ENCODE results near the gene CCDC27. TPM values are rescaled to one million over a fixed set of nuclear protein-coding genes. Genes with fewer than 3 reads are reported as not detected.

CCDC27 gene
- total RNA-seq, 1 experiment from 2014 or later = not detected

- Histone ChIP-seq H3K36me3 (ENCODE audit: control insufficient read depth, insufficient read depth, low read length) (no peaks in the 10 kb centered on the region; the same call in 1 of the 2 replicates), H3K4me1 (ENCODE audit: control insufficient read depth, insufficient read depth, low read length) (no peaks in the 10 kb centered on the region), H3K27me3 (ENCODE audit: control insufficient read depth, insufficient read depth, low read length) (no peaks in the 10 kb centered on the region), H3K27ac (ENCODE audit: low read length) (no peak overlapping the region), H3K9me3 (ENCODE audit: control insufficient read depth, insufficient read depth, low read depth, low read length) (no peaks in the 10 kb centered on the region), H3K4me3 (ENCODE audit: low read depth in 2 of 2, low read length in 2 of 2) (no peak overlapping the region)
- in situ Hi-C loops (cut with HindIII; ENCODE audit: low pct_unique_long_range_greater_than_20kb, low sequenced_read_pairs) = no loop called here
- DNase-seq (ENCODE audit: low read depth, low spot score) (no peak), ATAC-seq (no peak)
- intact Hi-C loops (cut with micrococcal nuclease; ENCODE audit: unreplicated experiment) = no loop called here
- ChIA-PET CTCF (no interaction called here), POLR2A (no interaction called here)
- BruUV-seq (replicated peaks) = TSS peak; percentile 79
- TF ChIP-seq REST (IDR thresholded peaks at IDR 0.05; ENCODE audit: insufficient read depth in 1 of 2, low read depth in 2 of 2, low read length in 1 of 2) (no peak), TCF7L2 (IDR thresholded peaks at IDR 0.05; ENCODE audit: low read depth, low read length) (no peak), CTCF (IDR thresholded peaks at IDR 0.05) (no peak)
Measured at GRCh38 chr1:3738943-3739342, 13.3 kb upstream of the CCDC27 start.

DNA sequence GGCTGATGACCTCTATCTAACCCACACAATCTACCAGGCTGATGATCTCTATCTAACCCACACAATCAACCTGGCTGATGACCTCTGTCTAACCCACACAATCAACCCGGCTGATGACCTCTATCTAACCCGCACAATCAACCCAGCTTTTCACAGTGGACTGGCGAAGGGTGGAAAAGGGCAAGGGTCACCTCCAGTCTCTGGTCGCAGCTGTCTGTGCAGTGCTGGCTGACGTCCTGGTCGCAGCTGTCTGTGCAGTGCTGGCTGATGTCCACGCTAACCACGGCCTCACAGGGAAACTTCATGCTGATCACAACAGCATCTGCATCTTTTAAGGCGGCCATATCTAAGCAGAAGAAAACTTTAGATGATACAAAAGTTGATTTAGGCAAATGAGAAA, 12.2 kb upstream of the CCDC27 start:
- CTCF ChIA-PET = no interaction called here
- in situ Hi-C loops (cut with HindIII; ENCODE audit: low pct_unique_long_range_greater_than_20kb, low sequenced_read_pairs) = no loop called here
- no peak overlapping the region for H3K4me3 ChIP-seq (ENCODE audit: low read depth in 2 of 2, low read length in 2 of 2)

More for the DNA sequence above, 12.2 kb upstream of the CCDC27 start:
- DNase-seq (ENCODE audit: low read depth, low spot score) (no peak), ATAC-seq (no peak)
- no peaks in the 10 kb centered on the region; the same call in 1 of the 2 replicates for H3K36me3 ChIP-seq (ENCODE audit: control insufficient read depth, insufficient read depth, low read length)
- BruUV-seq (replicated peaks) = no TSS peak
- no peaks in the 10 kb centered on the region for H3K27me3 ChIP-seq (ENCODE audit: control insufficient read depth, insufficient read depth, low read length)
- POLR2A ChIA-PET = no interaction called here
- H3K9me3 ChIP-seq (ENCODE audit: control insufficient read depth, insufficient read depth, low read depth, low read length) = no peaks in the 10 kb centered on the region
- TF ChIP-seq SIN3A (IDR thresholded peaks at IDR 0.05; ENCODE audit: borderline replicate concordance, insufficient read depth, low read depth, low read length) (no peak), REST (IDR thresholded peaks at IDR 0.05; ENCODE audit: insufficient read depth in 1 of 2, low read depth in 2 of 2, low read length in 1 of 2) (no peak), TCF7L2 (IDR thresholded peaks at IDR 0.05; ENCODE audit: low read depth, low read length) (no peak), CTCF (IDR thresholded peaks at IDR 0.05) (no peak), POLR2AphosphoS5 (IDR thresholded peaks at IDR 0.05; ENCODE audit: low read depth, low read length) (no peak)
- H3K4me1 ChIP-seq (ENCODE audit: control insufficient read depth, insufficient read depth, low read length) = no peaks in the 10 kb centered on the region; the same call in 1 of the 2 replicates
- intact Hi-C loops (cut with micrococcal nuclease; ENCODE audit: unreplicated experiment) = no loop called here
- no peak overlapping the region for H3K27ac ChIP-seq (ENCODE audit: low read length)
